Sigmoid colon (tissue), 3 donors: ENCODE data around the gene MR1.

Experiments used
- CTCF ChIP-seq, 4 experiments: fragments of 450-650 bp in 3 of 4; fragments of 200-600 bp in 1 of 4; IDR thresholded peaks; one replicate each; pipeline ENCODE4 v1.5.1; 2016 to 2019; ENCODE audit warnings: antibody characterized with exemption in 4 of 4, mild to moderate bottlenecking in 3 of 4, moderate library complexity in 2 of 4
- POLR2A ChIP-seq, 2 donors: fragments of 450-650 bp; IDR thresholded peaks; one replicate each; pipeline ENCODE4 v1.6.1; 2016; ENCODE audit warnings: antibody characterized with exemption in 2 of 2, mild to moderate bottlenecking in 2 of 2, moderate library complexity in 2 of 2

DNA sequence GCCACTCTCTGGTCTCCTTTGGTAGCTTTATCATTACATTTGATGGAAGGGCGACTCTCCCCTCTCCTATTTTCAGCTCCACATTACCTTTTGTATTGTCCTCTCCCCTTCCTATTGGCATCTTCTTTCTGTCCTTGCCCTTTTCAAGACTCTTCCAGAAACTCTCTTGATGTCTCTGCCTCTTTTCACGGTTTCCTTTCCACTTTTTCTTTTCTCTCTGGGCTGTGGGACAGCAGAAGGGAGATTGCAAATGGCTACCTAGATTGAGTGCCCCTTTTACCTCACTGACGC is 72.2 kb downstream of the MR1 start:
- TF ChIP-seq CTCF (IDR thresholded peaks at IDR 0.05): no peak
- no peak for TF ChIP-seq POLR2A (IDR thresholded peaks at IDR 0.05)
